BE2C (cell line): ENCODE results near the gene PAPPA.

ENCODE experiments used
- DNase-seq: peaks from one replicate; pipeline ENCODE4 v3.0.0-alpha.2; 2020
- H3K27me3 ChIP-seq: fragments of 250-450 bp; sonication (Bioruptor Pico); 2 replicates; pipeline ENCODE4 v1.5.1; 2020; ENCODE audit warnings: mild to moderate bottlenecking
- H3K36me3 ChIP-seq: fragments of 250-450 bp; sonication (Bioruptor Pico); 2 replicates; pipeline ENCODE4 v1.5.1; 2020; ENCODE audit warnings: mild to moderate bottlenecking
- H3K4me1 ChIP-seq: fragments of 250-450 bp; sonication (Bioruptor Pico); 2 replicates; pipeline ENCODE4 v1.5.1; 2020
- H3K4me3 ChIP-seq: 2 replicates; pipeline ENCODE4 v1.5.1; 2011; ENCODE audit warnings: low read depth, low read length
- H3K9me3 ChIP-seq: fragments of 250-450 bp; sonication (Bioruptor Pico); 2 replicates; pipeline ENCODE4 v1.5.1; 2020
- TF ChIP-seq, protein P1 (sequence below): IDR thresholded peaks from 2 replicates; pipeline ENCODE4 v1.5.1; 2012; ENCODE audit warnings: mild to moderate bottlenecking, low read depth, low read length

Gene PAPPA

DNA sequence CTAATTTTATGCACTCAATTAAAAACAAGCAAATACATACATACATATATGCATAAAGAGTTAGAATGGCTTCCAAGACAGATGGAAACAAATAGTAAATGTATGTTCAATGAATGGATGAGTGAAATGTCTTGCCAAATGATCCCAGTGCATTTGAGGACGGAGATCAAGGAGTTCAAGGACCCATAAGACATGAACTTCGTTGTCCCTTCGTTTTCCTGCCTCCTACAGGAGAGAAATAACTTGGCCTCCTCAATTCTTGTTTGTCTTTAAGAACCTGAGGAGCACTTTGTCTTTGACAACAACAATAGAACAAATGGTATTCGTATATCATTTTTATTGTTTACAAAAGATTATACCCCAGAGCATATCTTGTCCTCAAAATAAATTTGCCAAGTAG lies 2.4 kb upstream of the PAPPA start:
- no peak overlapping the region for H3K4me3 ChIP-seq
- H3K27me3 ChIP-seq, result peaks cover 61% of the 10 kb centered on the region
- DNase-seq, result no peak
- H3K36me3 ChIP-seq, result no peaks in the 10 kb centered on the region
- H3K4me1 ChIP-seq, result no peaks in the 10 kb centered on the region
- no peaks in the 10 kb centered on the region for H3K9me3 ChIP-seq
- TF ChIP-seq, protein P1, sequence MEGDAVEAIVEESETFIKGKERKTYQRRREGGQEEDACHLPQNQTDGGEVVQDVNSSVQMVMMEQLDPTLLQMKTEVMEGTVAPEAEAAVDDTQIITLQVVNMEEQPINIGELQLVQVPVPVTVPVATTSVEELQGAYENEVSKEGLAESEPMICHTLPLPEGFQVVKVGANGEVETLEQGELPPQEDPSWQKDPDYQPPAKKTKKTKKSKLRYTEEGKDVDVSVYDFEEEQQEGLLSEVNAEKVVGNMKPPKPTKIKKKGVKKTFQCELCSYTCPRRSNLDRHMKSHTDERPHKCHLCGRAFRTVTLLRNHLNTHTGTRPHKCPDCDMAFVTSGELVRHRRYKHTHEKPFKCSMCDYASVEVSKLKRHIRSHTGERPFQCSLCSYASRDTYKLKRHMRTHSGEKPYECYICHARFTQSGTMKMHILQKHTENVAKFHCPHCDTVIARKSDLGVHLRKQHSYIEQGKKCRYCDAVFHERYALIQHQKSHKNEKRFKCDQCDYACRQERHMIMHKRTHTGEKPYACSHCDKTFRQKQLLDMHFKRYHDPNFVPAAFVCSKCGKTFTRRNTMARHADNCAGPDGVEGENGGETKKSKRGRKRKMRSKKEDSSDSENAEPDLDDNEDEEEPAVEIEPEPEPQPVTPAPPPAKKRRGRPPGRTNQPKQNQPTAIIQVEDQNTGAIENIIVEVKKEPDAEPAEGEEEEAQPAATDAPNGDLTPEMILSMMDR, result no peak

DNA sequence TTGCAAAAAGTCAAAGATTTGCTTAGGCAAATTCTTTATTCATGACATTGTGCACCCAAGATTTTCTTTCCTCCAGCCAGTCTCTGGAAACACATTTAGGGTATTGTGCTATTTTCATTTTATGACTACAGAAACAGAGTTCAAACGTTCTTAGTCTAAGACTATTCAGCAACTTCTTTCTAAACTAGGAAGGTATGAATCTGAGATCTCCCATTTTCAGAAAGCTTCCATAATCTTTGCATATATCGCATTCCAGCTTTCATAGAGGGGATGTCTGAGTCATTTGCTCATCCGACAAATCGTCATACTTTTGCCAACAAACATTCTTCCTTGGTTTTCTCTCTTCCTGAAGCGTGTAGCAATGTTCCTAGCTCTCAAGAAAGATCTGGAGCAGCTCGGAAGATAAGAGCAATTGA lies 1.6 kb upstream of the PAPPA start:
- Histone ChIP-seq H3K4me1 (peaks cover 3% of the 10 kb centered on the region; the same call in 1 of the 2 replicates), H3K27me3 (peaks cover 69% of the 10 kb centered on the region), H3K4me3 (no peak overlapping the region), H3K9me3 (no peaks in the 10 kb centered on the region), H3K36me3 (no peaks in the 10 kb centered on the region)
- no peak for DNase-seq
- TF ChIP-seq, protein P1, result no peak

DNA sequence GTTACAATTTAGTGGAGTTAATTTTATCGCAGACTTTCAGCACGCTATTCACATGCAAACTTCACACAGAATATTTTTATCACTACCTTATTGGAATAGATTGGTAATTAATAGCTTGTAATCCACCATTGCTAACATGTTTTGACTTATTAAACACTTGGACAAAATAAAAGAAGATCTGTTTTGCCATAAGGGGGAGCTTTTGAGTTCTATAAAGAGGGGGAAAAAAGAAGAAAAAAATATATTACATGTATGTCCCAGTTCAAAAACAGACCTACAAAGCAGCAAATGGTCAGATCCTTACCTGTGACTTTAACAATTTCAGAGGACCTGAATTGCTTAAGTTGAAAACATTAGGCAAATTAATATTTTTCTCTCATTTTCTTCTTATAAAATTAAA lies 1.2 kb upstream of the PAPPA start:
- TF ChIP-seq, protein P1, result peak; percentile 27; the same call in 1 of the 2 replicates
- DNase-seq, result no peak

DNA sequence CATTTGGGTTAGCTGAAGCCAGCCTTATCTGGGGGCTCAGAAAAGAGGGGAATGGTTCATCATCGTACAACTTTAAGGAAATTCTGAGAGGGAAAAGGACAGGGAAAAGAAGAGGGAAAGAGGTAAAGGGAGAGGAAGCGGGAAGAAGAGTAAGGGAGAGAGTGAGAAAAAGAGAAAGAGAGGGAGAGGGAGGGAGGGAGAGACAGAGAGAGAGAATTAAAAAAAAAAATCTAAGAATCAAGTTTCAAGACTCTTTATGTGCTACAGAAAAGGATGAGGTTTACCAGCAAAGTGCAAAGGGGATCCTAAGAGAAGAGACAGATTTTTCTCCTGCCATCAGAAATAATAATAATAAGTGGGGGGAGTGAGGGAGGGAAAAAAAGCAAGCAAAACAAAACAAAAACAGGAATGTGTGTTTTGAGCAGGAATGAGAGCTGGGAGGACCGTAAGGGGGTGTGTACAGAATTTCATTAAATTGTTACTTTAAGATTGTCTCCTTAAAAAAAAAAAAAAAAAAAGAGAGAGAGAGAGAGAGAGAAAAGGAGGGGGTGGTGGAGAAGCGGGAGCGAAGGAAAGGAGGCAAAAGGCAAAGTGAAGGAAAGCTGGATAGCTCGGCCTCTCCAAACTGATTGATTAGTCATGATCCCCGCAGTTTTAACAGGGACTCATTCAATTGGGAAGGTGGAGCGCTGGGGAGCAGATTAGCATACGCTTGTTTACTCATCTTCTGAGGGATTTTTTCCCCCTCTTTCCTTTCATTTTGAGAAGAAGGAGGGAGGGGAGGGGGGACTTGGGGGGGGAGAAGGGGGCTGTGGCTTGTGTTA lies 438 bp upstream of the PAPPA start:
- DNase-seq, result no peak
- H3K4me1 ChIP-seq, result peaks cover 3% of the 10 kb centered on the region; the same call in 1 of the 2 replicates
- no peak overlapping the region for H3K4me3 ChIP-seq
- TF ChIP-seq, protein P1, result no peak
- no peaks in the 10 kb centered on the region for H3K36me3 ChIP-seq
- no peaks in the 10 kb centered on the region for H3K9me3 ChIP-seq
- H3K27me3 ChIP-seq, result peaks cover 81% of the 10 kb centered on the region

More for the DNA sequence above, 1.2 kb upstream of the PAPPA start:
- no peaks in the 10 kb centered on the region for H3K9me3 ChIP-seq
- peaks cover 73% of the 10 kb centered on the region for H3K27me3 ChIP-seq
- H3K4me3 ChIP-seq, result no peak overlapping the region
- H3K36me3 ChIP-seq, result no peaks in the 10 kb centered on the region
- peaks cover 3% of the 10 kb centered on the region; the same call in 1 of the 2 replicates for H3K4me1 ChIP-seq

DNA sequence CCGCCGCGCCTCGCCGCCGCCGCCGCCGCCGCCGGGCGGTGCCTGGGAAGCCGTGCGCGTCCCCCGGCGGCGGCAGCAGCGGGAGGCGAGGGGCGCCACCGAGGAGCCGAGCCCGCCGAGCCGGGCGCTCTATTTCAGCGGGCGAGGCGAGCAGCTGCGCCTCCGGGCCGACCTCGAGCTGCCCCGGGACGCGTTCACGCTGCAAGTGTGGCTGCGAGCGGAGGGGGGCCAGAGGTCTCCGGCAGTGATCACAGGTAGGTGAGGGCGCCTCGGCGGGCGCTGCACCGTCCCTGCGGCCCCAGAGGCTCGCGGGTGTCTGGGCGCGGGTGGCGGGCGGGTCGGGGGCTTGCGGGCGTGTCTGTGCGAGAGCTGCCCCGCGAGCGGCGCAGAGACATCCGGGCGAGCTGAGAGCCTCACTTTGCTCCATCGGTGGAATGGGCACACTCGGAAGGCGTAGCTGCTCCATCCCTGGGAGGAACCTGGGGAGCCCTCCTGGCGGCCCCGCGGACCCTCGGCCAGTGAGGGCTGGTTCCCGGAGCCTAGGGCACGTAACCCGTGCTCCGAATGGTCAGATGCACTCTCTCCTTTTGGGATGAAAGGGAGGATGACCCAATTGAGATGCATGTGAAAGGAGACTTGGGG lies 864 bp downstream of the PAPPA start:
- H3K36me3 ChIP-seq, result no peaks in the 10 kb centered on the region
- H3K27me3 ChIP-seq, result peaks cover 83% of the 10 kb centered on the region
- H3K4me1 ChIP-seq, result peaks cover 3% of the 10 kb centered on the region; the same call in 1 of the 2 replicates
- peak; percentile 40 for DNase-seq
- no peaks in the 10 kb centered on the region for H3K9me3 ChIP-seq
- TF ChIP-seq, protein P1, result no peak
- H3K4me3 ChIP-seq, result no peak overlapping the region
